ENCODE data around the gene CWF19L2. TPM values are rescaled to one million over a fixed set of nuclear protein-coding genes. Genes with fewer than 3 reads are reported as not detected.

CWF19L2 gene
- polyA plus RNA-seq, 1 donor, result 22.5 TPM

GRCh38 chr11:107307991-107308390, 149.6 kb downstream of the CWF19L2 start:
- DNase-seq, result no peak

- no peak for DNase-seq
Observed at GRCh38 chr11:107301878-107302277, 155.7 kb downstream of the CWF19L2 start.

GRCh38 chr11:107293677-107294344, 163.8 kb downstream of the CWF19L2 start:
- no peak for DNase-seq

- no peak for DNase-seq
Observed at GRCh38 chr11:107282195-107282594, 175.4 kb downstream of the CWF19L2 start.

Other genes starting within 250 kb of the CWF19L2 start
- 13.5 TPM for gene ALKBH8, start 107.9 kb upstream of the CWF19L2 start, polyA plus RNA-seq (ENCODE audit: insufficient read length)
- 0.12 TPM for gene ELMOD1, start 133.3 kb upstream of the CWF19L2 start, polyA plus RNA-seq (ENCODE audit: insufficient read length)